IPS-11a (cell line): ENCODE measurements around the gene SPEF1.
"Not testable (repeated sequence)": the region's sequence is repeated elsewhere in the genome, so short reads cannot be mapped to it uniquely, and the experiment has no call there.

Experiments used
- H3K4me3 ChIP-seq: one replicate; pipeline ENCODE4 v1.5.1; 2013; ENCODE audit warnings: low read depth, low read length, control low read depth

The SPEF1 gene, protein sequence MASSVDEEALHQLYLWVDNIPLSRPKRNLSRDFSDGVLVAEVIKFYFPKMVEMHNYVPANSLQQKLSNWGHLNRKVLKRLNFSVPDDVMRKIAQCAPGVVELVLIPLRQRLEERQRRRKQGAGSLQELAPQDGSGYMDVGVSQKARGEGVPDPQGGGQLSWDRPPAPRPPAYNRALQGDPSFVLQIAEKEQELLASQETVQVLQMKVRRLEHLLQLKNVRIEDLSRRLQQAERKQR

GRCh38 chr20:3781153-3781910 is at the start of gene SPEF1:
SPEF1 (minus strand) TSS chr20:3781448; CDS start chr20:3781287, 161 bp downstream.
- H3K4me3 ChIP-seq: peak within 1 kb of the TSS; percentile 44

GRCh38 chr20:3829891-3830290 is 48.6 kb upstream of the SPEF1 start:
- not testable (repeated sequence) for H3K4me3 ChIP-seq

- H3K4me3 ChIP-seq: no peak overlapping the region
Measured at GRCh38 chr20:3828798-3829197, 47.5 kb upstream of the SPEF1 start.

GRCh38 chr20:3826420-3826819 is 45.2 kb upstream of the SPEF1 start:
- no peak overlapping the region for H3K4me3 ChIP-seq

DNA sequence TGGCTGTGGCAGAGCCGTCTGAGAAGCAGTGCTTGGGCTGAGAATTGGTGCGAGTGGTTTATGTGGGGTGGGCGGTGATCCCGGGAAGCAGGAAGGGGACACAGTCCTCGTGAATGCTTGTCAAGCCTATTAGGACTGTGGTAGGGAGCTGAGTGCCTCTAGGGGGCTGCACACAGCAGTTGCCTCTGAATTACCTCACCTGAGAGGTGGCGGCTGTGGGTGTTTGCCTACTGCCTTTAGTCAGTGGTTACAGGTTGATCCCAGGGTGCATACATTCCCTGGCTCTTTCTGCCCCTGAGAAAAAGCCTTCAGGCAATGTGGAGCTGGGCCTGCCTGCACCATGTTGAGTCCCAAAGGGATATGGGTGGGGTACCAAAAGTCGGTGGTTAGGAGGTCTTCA is 44.3 kb upstream of the SPEF1 start:
- no peak overlapping the region for H3K4me3 ChIP-seq

GRCh38 chr20:3823881-3824280 is 42.6 kb upstream of the SPEF1 start:
- H3K4me3 ChIP-seq: no peak overlapping the region

GRCh38 chr20:3821996-3822395 is 40.7 kb upstream of the SPEF1 start:
- H3K4me3 ChIP-seq: no peak overlapping the region

DNA sequence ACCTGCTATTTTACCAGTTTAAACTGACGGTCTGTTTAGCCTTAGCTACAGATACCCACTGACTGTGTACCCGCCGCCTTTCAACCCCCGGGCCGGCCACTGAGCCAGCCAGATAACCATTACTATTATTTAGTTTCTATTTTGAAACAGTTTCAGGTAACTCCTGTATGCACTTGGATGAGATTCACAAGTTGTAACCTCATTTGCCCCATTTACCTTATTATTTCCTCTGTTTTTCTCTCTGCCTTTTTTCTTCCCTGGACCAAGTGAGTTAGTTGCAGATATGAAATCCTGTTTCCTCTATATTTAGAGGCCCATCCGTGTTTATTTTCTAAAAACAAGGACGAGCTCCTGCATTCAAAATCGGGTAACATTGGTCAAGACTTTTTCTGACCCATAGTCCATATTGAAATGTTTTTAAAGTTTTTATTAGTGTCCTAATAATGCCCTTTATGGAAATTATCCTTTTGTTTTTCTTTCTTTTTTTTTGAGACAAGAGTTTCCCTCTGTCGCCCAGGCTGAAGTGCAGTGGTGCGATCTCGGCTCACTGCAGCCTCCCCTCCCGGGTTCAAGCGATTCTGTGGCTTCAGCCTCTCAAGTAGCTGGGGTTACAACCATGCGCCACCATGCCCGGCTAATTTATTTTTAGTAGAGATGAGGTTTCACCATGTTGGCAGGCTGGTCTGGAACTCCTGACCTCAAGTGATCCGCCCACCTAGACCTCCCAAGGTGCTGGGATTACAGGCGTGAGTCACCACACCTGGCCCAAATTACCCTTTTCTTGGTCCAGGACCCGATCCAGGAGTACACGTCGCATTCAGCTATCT is 39.9 kb upstream of the SPEF1 start:
- peak overlapping the region; percentile 93 for H3K4me3 ChIP-seq

- H3K4me3 ChIP-seq: peak within 1 kb of the TSS; percentile 93
Measured at GRCh38 chr20:3820048-3820900, 39.0 kb upstream of the SPEF1 start, which contains the start of gene AP5S1. AP5S1 (plus strand) TSS chr20:3820547; CDS start chr20:3822118, 1,571 bp downstream.

DNA sequence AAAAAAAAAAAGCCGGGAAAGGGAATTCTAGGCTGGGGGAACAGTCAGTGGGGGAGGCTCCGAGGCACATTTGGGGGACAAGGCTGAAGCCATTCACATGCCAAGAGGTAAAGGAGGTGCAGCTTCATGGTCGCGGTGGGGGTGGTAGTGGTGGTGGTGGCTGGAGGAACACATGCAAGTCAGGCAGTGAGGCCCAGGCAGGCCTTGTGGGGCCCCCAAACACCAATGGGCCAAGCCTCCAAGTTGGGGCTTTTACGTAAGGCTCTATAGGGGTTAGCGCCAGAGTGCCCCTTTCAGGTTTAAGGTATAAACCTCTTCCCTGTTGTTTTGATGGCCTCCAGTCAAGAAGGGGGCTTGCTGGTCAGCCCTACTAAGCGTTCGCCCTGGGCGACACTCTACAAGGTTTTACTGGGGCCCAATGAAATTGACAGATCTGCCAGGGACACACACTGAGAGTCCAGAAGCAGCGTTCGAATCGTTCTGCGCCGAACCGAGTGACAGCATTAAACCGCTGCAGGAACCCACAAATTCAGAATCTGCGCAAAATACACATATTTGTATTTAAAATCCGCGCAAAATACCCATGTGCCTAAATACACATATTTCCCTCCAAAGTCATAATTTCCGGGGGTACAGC is 38.3 kb upstream of the SPEF1 start:
- H3K4me3 ChIP-seq: peak overlapping the region; percentile 93

GRCh38 chr20:3818155-3819151 is 37.2 kb upstream of the SPEF1 start:
- H3K4me3 ChIP-seq: no peak overlapping the region

GRCh38 chr20:3815703-3816315 is 34.6 kb upstream of the SPEF1 start:
- no peak overlapping the region for H3K4me3 ChIP-seq

DNA sequence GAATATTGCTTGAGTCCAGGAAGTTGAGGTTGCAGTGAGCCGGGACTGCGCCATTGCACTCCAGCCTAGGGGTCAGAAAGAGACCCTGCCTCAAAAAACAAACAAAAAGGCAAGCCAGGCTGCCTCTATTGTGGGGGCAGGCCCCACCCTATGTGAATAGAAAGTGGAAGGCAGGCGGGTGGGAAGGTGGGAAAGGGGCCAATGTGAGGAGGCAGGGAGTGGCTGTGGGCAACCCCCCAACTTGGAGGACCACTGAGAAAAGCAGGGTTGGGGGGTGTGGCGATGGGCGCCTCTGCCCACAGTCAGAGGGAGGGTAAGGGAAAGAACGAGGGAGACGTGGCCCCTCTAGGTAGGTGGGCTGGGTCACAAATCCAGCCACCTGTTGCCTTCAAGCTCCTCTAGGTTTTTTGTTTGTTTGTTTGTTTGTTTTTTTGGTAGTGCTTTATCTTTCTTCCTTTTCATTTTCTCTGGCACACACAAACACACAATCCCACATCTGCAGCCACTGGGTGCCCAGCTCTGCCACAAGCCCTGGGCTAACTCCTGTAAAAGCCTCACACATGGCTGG is 33.8 kb upstream of the SPEF1 start:
- no peak overlapping the region for H3K4me3 ChIP-seq

GRCh38 chr20:3813848-3814581 is 32.8 kb upstream of the SPEF1 start:
- H3K4me3 ChIP-seq: no peak overlapping the region

DNA sequence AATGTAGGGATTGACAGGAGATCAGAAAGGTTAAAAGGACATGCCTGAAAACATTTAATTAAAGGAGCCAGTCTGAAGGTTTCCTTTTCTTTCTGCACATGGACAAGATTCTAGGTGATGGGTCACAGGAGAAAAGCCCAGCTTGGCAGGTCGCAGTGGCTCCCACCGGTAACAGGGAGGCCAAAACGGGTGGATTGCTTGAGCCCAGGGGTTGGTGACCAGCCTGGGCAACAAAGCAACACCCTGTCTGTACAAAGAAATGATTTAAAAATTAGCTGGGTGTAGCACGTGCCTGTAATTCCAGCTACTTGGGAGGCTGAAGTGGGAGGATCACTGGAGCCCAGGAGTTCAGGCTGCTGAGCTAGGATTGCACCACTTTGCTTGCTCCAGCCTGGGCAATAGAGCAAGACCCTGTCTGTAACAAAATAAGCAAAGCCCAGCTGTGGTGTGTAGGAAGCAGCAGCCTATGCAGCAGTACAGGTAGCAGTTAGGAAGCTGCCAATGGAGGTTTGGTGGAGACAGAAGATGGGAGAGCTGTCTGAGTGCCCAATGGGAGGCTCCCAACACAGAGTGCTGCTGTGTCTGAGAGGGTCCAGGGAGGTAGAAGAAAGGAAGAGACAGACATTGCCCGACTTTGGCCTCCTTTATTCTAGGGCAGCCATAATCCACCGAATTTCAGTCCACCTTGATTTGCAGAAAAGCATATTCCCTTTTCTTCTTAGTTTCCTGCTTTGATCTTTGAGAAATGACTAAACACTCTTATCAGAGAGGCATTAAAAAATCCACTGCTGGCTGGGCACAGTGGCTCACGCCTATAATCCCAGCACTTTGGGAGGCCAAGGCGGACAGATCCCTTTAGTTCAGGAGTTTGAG is 32.0 kb upstream of the SPEF1 start:
- no peak overlapping the region for H3K4me3 ChIP-seq

- no peak overlapping the region for H3K4me3 ChIP-seq
Measured at GRCh38 chr20:3812259-3812681, 31.0 kb upstream of the SPEF1 start.
